D341Med (cell line): Measurements from ENCODE around the gene PTRHD1.
"Not testable (repeated sequence)": the region's sequence is repeated elsewhere in the genome, so short reads cannot be mapped to it uniquely, and the experiment has no call there.

Source experiments
- DNase-seq: peaks from one replicate; pipeline ENCODE4 v3.0.0; 2012; ENCODE audit warnings: low spot score

Gene PTRHD1

DNA sequence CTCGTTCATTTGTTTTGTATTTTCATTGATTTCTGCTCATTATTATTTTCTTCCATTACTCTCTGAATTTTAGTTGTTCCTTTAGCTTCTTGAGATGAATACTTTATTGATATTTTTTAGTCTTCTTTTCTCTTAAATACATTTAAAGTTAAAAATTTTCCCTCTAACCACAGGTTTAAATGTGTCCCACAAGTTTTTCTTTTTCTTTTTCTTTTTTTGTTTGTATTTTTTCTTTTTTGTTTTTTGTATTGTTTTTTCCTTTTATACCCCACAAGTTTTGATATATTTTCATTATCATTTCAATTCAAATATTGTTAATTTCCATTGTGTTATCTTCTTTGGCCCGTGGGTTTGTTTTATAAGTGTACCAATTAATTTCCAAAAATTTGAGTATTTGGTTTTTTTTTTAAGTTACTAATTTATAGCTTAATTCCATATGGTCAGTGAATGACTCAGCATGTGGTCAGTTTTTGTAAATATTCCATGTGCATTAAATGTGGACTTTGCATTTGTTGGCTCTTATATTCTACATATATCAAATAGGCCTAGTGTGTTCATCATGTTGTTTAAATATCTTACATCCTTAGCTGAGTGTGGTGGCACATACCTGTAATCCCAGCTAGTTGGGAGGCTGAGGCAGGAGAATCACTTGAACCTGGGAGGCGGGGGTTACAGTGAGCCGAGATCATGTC lies 16.3 kb upstream of the PTRHD1 start:
- DNase-seq = no peak

GRCh38 chr2:24806661-24807036 lies 13.5 kb upstream of the PTRHD1 start:
- DNase-seq = no peak

- not testable (repeated sequence) for DNase-seq
These were observed 12.8 kb upstream of the PTRHD1 start for GRCh38 chr2:24805811-24806660.

- DNase-seq = not testable (repeated sequence)
These were observed 7.3 kb upstream of the PTRHD1 start for GRCh38 chr2:24800487-24800886.

DNA sequence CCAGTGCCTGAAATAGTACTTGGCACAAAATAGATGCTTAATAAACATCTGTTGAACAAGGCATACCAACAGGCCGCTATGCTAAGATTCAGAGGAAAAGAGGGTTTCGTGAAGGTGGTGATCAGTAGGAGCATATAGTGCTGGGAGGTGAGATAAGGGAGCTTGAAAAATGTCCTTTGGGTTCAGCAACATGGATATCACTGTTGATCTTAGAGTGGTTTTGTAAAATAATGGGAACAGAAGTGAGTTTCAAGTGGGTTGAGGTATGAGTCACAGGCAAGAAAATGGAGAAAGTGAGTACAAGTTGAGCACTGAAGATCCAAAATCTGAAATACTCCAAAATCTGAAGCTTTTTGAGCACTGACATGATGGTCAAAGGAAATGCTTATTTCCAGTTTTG lies 4.5 kb upstream of the PTRHD1 start:
- no peak for DNase-seq

- peak; percentile 48 for DNase-seq
These were observed 707 bp upstream of the PTRHD1 start for GRCh38 chr2:24793761-24794435.

DNA sequence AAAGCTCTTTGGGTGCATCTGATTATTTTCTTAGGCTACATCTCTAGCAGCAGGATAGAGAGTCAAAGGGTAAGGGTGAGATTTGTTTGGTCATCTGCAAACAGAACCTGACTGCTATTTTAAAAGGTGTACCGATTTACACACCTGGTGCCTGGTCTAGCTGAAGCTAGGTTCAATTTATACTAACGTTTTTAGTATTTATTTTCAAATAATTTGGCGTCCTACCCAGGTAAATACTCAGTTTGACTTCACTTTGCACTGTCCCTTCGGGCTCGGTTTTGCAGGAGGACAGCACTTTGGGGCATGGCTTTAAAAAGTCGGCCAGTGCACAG lies 683 bp downstream of the PTRHD1 start:
- DNase-seq = no peak

DNA sequence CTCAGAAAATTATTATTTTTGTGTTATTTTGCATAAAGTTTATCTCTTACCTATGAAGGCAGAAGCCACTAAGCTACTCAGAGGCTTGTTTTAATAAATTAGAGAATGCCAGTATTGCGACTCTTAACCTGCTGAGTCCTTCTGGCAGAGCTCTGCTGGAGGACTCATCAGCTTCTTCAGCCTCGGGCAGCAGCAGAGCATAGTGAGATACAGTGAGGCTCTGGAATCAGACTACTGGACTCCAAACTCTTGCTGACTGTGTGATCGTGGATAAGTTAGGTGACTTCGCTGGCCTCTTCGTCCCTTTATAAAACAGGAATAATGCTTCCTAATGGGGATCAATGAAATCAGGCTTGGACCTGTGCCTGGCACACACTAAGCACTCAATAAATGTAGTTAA lies 1.7 kb downstream of the PTRHD1 start:
- DNase-seq = no peak

GRCh38 chr2:24788816-24789215 lies 4.4 kb downstream of the PTRHD1 start:
- no peak for DNase-seq

GRCh38 chr2:24787532-24787931 lies 5.7 kb downstream of the PTRHD1 start:
- DNase-seq = no peak

DNA sequence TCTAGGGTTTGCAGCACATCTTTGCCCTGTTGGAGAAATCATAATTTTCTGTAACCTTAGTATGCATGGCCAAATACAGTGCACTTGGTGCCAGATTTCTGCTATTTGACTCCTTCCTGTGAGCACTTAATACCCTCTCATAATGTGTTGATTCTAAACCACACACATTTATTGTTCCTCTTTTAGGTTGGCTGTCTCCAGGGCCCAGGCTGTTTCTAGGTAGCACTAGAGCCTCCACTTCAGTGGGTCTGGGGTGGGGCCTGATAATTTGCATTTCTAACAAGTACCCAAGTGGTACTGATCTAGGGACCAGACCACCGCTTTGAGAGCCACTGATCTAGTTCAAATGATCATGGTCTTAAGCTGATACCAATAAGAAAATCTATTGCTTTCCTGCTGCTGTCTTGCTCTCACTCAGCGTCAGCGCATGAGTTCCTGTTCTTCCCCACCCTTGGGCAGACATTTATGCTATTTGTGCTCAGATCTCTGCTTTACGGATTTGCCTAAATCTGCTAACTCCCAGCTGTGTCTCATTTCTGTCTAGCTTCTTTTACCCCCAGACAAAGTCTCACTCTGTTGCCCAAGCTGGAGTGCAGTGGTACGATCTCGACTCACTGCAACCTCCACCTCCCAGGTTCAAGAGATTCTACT lies 7.4 kb downstream of the PTRHD1 start:
- DNase-seq = no peak

DNA sequence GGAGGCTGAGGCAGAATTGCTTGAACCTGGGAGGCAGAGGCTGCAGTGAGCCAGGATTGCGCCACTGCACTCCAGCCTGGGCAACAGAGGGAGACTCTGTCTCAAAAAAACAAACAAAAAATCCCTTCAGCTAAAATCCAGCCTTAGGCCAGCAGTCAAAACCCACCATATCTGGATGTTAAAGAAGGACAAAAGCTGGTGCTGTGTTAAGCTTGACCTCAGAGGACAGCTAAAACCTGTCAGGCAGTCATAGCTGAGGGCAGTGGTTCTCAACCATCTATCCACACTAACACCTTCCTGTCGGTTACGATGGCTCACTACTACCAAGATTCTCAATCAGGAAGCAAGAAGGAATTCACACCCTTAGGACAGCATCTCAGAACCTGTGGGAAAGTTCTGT lies 9.6 kb downstream of the PTRHD1 start:
- DNase-seq = no peak

DNA sequence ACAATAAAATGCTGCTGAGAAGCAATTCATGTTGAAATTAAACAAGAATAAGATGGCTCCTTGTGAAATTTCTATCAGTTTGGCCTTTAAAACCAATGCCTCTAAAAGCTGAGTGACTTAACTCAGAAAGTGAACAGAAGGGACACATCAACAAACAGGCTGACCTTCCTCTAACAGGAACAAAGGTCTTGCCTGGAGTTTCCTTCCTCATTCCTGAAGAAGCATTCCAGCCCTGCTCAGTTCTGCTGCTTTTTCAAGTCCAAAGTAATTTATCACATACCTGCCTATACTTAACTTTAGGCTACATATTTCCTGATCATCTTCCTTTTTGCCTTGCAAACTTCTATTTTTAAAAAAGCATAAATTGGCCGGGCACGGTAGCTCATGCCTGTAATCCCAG lies 14.1 kb downstream of the PTRHD1 start:
- DNase-seq = no peak

DNA sequence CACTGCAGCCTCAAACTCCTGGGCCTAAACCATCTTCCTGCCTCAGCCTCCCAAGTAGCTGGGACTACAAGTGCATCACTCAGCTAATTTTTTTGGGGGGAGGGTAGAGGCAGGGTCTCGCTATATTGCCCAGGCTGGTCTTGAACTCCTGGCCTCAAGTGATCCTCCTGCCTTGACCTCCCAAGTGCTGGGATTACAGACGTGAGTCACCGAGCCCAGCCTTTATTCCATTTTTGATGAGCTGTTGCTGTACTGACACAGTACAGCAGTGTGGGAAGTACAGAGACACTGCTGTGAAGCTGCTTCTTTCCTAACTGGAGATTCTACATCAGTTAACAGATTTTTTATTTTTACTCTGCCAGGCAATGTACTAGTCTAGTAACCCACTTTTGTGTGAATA lies 18.8 kb downstream of the PTRHD1 start:
- no peak for DNase-seq

DNA sequence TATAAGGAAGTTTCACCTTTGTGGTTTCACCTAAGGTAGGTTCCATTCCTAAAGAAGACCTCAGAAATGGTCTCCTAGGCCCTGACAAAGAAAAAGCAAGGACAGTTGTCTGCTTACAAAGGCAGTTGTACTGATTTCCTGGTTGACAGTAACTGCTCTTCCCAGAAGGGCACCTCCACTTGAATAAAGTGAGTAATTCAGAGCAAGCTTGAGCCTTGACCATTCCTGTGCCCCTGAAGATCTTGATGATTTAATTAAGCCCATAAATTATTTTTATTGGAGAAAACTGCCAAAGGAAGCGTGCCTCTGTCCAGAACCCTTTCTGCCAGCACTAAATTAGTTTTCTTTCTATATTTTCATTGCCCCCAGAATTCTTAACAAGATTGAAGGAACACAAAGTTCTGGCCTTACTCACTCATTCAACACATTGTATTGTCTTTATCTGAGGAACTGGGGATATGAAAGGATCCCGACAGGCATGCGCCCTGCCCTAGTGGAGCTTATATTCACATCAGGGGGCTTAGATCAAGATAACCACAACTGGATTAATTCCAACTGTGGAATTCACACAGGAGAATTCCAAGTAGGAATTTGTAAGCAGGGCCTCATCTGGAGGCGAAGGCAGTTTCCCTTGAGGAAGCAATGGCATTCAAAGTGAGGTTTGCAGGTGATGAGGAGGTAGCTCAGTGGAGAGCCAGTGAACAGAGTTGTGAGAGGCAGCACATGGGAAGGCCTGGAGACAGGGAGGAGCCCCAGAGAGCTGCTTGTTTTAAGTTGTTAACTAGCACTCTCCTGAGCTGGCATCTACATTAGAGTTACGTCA lies 21.2 kb downstream of the PTRHD1 start:
- no peak for DNase-seq

DNA sequence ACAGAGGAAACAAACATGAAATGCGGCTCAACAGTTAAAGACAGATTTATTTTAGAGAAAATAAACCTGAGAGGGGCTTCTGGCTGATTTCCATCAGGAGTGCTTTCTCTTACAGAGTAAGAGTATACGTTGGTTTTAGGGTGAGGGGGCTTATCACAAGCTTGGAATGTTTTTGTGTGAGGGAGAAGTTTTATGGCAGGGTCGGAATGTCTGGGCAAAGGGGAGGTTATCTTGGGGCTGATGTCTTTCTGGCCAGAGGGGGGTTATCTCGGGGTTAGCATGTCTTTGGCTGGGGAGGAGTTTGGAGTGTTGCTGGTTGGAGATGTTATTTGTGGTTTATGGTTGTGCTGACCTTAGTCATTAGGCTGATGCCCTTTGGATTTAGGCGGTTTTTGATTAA lies 22.1 kb downstream of the PTRHD1 start:
- DNase-seq = no peak

- no peak for DNase-seq
These were observed 24.6 kb downstream of the PTRHD1 start for GRCh38 chr2:24768601-24769000.

DNA sequence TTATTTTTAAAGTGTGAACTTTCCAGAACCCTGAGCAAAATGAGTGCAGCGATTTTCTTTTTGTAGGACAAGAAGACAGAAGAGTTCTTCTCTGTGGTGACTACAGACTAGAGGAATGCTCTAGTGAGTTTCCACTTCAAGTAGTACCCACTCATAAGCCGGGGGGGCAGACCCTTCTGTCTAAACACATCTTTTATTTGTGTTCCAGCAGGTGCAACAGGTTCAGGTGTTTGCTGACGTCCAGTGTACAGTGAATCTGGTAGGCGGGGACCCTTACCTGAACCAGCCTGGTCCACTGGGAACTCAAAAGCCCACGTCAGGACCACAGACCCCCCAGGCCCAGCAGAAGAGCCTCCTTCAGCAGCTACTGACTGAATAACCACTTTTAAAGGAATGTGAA lies 25.2 kb downstream of the PTRHD1 start:
- no peak for DNase-seq

- DNase-seq = no peak
These were observed 26.6 kb downstream of the PTRHD1 start for GRCh38 chr2:24766609-24767008.

- no peak for DNase-seq
These were observed 29.3 kb downstream of the PTRHD1 start for GRCh38 chr2:24763843-24764242.

DNA sequence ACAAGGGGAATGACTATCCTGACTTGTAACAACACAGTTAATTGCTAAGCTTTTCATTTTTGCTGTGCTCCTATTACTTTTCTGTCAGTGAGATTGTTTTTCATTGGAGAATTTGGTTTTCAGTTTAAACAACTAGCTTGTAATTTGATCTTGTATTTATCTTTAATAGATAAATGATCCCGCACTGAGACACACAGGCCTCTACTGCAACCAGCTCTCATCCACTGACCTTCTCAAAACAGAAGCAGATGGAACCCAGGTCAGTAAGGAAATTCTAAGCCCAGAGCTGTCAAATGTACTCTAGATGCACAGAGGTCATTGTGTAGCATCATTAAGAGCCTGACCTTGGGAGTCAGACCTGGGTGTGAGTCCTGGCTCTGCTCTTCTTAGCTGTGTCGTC lies 30.7 kb downstream of the PTRHD1 start:
- DNase-seq = no peak

GRCh38 chr2:24761866-24762265 lies 31.3 kb downstream of the PTRHD1 start:
- peak; percentile 59 for DNase-seq
